HG03045 (cell line): ENCODE results near the gene ERBB2.
"Not testable (repeated sequence)": the region's sequence is repeated elsewhere in the genome, so short reads cannot be mapped to it uniquely, and the experiment has no call there.

Source experiments
- ATAC-seq: cut with Tn5 transposase; IDR thresholded peaks from one replicate; pipeline ENCODE4 v1.9.1; 2021; ENCODE audit warnings: mild to moderate bottlenecking, moderate library complexity; ENCODE audit not compliant: unreplicated experiment

Gene ERBB2

GRCh38 chr17:39677542-39678339, 22.1 kb upstream of the ERBB2 start:
- no peak for ATAC-seq

- no peak for ATAC-seq
These were observed 21.3 kb upstream of the ERBB2 start for GRCh38 chr17:39678340-39679116.

- ATAC-seq = no peak
These were observed 20.2 kb upstream of the ERBB2 start for GRCh38 chr17:39679521-39680192.

- no peak for ATAC-seq
These were observed 16.4 kb upstream of the ERBB2 start for GRCh38 chr17:39683295-39683939.

- ATAC-seq = no peak
These were observed 15.3 kb upstream of the ERBB2 start for GRCh38 chr17:39684369-39685192.

- no peak for ATAC-seq
These were observed 12.7 kb upstream of the ERBB2 start for GRCh38 chr17:39687101-39687545.

GRCh38 chr17:39687546-39688474, 12.1 kb upstream of the ERBB2 start, which contains the start of gene PGAP3:
Gene PGAP3, minus strand, starts transcription at chr17:39688057. Its CDS starts 43 bp downstream, at chr17:39688014.
- ATAC-seq = peak; percentile 74

GRCh38 chr17:39688475-39688835, 11.4 kb upstream of the ERBB2 start:
- no peak for ATAC-seq

- ATAC-seq = no peak
These were observed 10.9 kb upstream of the ERBB2 start for GRCh38 chr17:39688945-39689344.

GRCh38 chr17:39694593-39694992, 5.3 kb upstream of the ERBB2 start:
- ATAC-seq = no peak

- ATAC-seq = no peak
These were observed 4.8 kb upstream of the ERBB2 start for GRCh38 chr17:39695089-39695474.

- no peak for ATAC-seq
These were observed 3.1 kb upstream of the ERBB2 start for GRCh38 chr17:39696731-39697130.

GRCh38 chr17:39697961-39698360, 1.9 kb upstream of the ERBB2 start:
- ATAC-seq = no peak

- not testable (repeated sequence) for ATAC-seq
These were observed 577 bp upstream of the ERBB2 start for GRCh38 chr17:39699157-39699817.

- no peak for ATAC-seq
These were observed 504 bp downstream of the ERBB2 start for GRCh38 chr17:39700148-39700987.

- no peak for ATAC-seq
These were observed 1.3 kb downstream of the ERBB2 start for GRCh38 chr17:39701012-39701783.
